MM.1S (cell line): ENCODE data around the gene SMYD5.

ENCODE experiments used
- DNase-seq: peaks from one replicate; pipeline ENCODE4 v3.0.0-alpha.2; 2015
- H2AFZ ChIP-seq: fragments of 300-600 bp; sonication (generic); 2 replicates; pipeline ENCODE4 v1.6.0; 2016; ENCODE audit warnings: antibody characterized with exemption, low read length
- H3F3A ChIP-seq: fragments of 300-600 bp; sonication (generic); 2 replicates; pipeline ENCODE4 v1.6.1; 2016; ENCODE audit warnings: mild to moderate bottlenecking, antibody characterized with exemption, low read length, moderate library complexity, mixed read lengths; ENCODE audit not compliant: insufficient read depth
- H3K27ac ChIP-seq: fragments of 300-600 bp; sonication (generic); 2 replicates; pipeline ENCODE4 v1.5.1; 2016; ENCODE audit warnings: mild to moderate bottlenecking, low read length
- H3K27me3 ChIP-seq: fragments of 300-600 bp; sonication (generic); replicated peaks from 2 replicates; pipeline ENCODE4 v1.6.0; 2016; ENCODE audit warnings: low read length; ENCODE audit not compliant: insufficient read depth
- H3K36me3 ChIP-seq: fragments of 300-600 bp; sonication (generic); replicated peaks from 2 replicates; pipeline ENCODE4 v1.6.1; 2016; ENCODE audit warnings: mild to moderate bottlenecking, low read length, mixed read lengths; ENCODE audit not compliant: insufficient read depth
- H3K4me1 ChIP-seq: fragments of 300-600 bp; sonication (generic); 2 replicates; pipeline ENCODE4 v1.6.1; 2016; ENCODE audit warnings: low read length, mixed read lengths
- H3K4me2 ChIP-seq: fragments of 300-600 bp; sonication (generic); 2 replicates; pipeline ENCODE4 v1.6.0; 2016; ENCODE audit warnings: low read depth, low read length
- H3K4me3 ChIP-seq: fragments of 300-600 bp; sonication (generic); 2 replicates; pipeline ENCODE4 v1.5.1; 2016; ENCODE audit warnings: low read length, mixed read lengths
- H3K79me2 ChIP-seq: fragments of 300-600 bp; sonication (generic); 2 replicates; pipeline ENCODE4 v1.6.1; 2016; ENCODE audit warnings: mixed run types, low read length, mixed read lengths
- H3K9ac ChIP-seq: fragments of 300-600 bp; sonication (generic); 2 replicates; pipeline ENCODE4 v1.6.1; 2016; ENCODE audit warnings: low read length, mixed read lengths
- H3K9me2 ChIP-seq: fragments of 300-600 bp; sonication (generic); replicated peaks from 2 replicates; pipeline ENCODE4 v1.6.1; 2016; ENCODE audit warnings: mild to moderate bottlenecking, low read length, mixed read lengths; ENCODE audit not compliant: insufficient read depth
- H3K9me3 ChIP-seq: fragments of 300-600 bp; sonication (generic); replicated peaks from 2 replicates; pipeline ENCODE4 v1.6.1; 2016; ENCODE audit warnings: mild to moderate bottlenecking, low read length, mixed read lengths; ENCODE audit not compliant: insufficient read depth
- H4K20me1 ChIP-seq: fragments of 300-600 bp; sonication (generic); 2 replicates; pipeline ENCODE4 v1.6.1; 2016; ENCODE audit warnings: mild to moderate bottlenecking, low read length, moderate library complexity, mixed read lengths; ENCODE audit not compliant: insufficient read depth
- EZH2 ChIP-seq: fragments of 300-600 bp; sonication (generic); optimal IDR thresholded peaks from 2 replicates; pipeline ENCODE3; 2017; ENCODE audit warnings: low read depth, mild to moderate bottlenecking, antibody characterized with exemption, low read length, mixed read lengths
- EZH2phosphoT487 ChIP-seq: fragments of 300-600 bp; sonication (generic); IDR thresholded peaks from 2 replicates; pipeline ENCODE4 v1.6.1; 2018; ENCODE audit warnings: antibody characterized with exemption, low read length
- TF ChIP-seq, protein P1 (sequence below): fragments of 300-600 bp; sonication (generic); IDR thresholded peaks from 2 replicates; pipeline ENCODE4 v1.5.1; 2016; ENCODE audit warnings: antibody characterized with exemption, low read length, mixed read lengths

The SMYD5 gene

DNA sequence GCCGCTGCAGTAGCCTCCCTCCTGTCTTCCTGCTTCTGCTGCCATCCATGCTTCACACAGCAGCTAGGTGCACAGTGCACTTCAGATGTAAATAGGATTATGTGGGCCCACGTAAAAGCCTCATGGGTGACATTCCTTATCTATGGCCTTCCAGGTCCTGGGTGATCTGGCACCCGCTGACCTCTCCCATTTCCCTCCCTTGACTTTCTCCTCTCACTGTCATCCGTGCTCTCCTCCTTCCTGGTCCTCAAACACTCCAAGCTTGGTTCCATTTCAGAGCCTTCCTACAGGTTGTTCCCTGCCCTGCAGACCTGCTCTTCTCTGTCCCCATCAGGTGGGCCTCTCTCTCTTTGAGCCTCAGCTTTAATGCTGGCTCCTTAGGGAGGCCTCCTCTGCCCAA is 4.0 kb upstream of the SMYD5 start:
- Histone ChIP-seq H3K9me3 (no peaks in the 10 kb centered on the region), H3F3A (0 out of 2 replicates have a peak, but pooled peaks cover 4% of the 10 kb centered on the region), H2AFZ (no peak overlapping the region), H3K4me1 (peaks cover 3% of the 10 kb centered on the region; the same call in 1 of the 2 replicates), H4K20me1 (no peaks in the 10 kb centered on the region), H3K36me3 (no peaks in the 10 kb centered on the region), H3K4me2 (no peak overlapping the region), H3K27ac (no peak overlapping the region), H3K9me2 (no peaks in the 10 kb centered on the region), H3K27me3 (peaks cover 2% of the 10 kb centered on the region; the same call in 1 of the 2 replicates), H3K4me3 (no peak overlapping the region), H3K79me2 (peaks cover 9% of the 10 kb centered on the region), H3K9ac (no peak overlapping the region)
- no peak for TF ChIP-seq EZH2phosphoT487
- no peak for TF ChIP-seq EZH2
- TF ChIP-seq, protein P1, sequence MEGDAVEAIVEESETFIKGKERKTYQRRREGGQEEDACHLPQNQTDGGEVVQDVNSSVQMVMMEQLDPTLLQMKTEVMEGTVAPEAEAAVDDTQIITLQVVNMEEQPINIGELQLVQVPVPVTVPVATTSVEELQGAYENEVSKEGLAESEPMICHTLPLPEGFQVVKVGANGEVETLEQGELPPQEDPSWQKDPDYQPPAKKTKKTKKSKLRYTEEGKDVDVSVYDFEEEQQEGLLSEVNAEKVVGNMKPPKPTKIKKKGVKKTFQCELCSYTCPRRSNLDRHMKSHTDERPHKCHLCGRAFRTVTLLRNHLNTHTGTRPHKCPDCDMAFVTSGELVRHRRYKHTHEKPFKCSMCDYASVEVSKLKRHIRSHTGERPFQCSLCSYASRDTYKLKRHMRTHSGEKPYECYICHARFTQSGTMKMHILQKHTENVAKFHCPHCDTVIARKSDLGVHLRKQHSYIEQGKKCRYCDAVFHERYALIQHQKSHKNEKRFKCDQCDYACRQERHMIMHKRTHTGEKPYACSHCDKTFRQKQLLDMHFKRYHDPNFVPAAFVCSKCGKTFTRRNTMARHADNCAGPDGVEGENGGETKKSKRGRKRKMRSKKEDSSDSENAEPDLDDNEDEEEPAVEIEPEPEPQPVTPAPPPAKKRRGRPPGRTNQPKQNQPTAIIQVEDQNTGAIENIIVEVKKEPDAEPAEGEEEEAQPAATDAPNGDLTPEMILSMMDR, result no peak
- no peak for DNase-seq

DNA sequence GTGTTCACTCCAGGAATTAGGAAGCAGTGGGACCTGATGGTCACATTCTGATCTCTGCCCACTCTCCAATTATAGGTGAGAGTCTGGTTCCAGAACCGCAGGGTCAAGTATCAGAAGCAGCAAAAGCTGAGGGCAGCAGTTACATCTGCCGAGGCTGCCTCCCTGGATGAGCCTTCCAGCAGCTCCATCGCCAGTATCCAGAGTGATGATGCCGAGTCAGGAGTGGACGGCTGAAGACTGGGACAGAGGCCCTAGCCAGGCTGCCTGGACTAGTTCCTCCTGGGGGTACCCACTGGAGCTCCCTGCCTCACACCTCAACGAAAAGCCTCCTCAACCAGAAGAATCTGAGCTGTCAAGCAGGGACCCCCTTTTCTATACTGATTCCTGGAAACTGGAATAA is 3.3 kb upstream of the SMYD5 start:
- H3K4me2 ChIP-seq, result no peak overlapping the region
- H3K9ac ChIP-seq, result no peak overlapping the region
- H3K4me1 ChIP-seq, result peaks cover 7% of the 10 kb centered on the region; the same call in 1 of the 2 replicates

DNA sequence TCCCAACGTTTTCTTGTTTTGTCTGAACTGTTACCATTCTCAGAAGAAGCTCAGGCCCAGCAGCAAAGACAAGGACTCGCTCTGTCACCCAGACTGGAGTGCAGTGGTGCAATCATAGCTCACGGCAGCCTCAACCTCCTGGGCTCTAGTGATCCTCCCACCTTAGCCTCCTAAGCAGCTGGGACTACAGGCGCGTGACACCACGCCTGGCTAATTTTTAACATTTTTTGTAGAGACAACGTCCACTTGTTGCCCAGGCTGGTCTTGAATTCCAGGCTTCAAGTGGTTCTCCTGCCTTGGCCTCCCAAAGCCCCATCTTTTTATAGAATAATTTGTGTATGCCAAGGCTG is 2.0 kb upstream of the SMYD5 start:
- Histone ChIP-seq H3K27me3 (no peaks in the 10 kb centered on the region), H3K79me2 (peaks cover 22% of the 10 kb centered on the region), H3K9me2 (no peaks in the 10 kb centered on the region), H3K27ac (no peak overlapping the region), H3K4me3 (no peak overlapping the region), H3K9me3 (no peaks in the 10 kb centered on the region), H3K4me1 (peaks cover 7% of the 10 kb centered on the region; the same call in 1 of the 2 replicates), H3K4me2 (no peak overlapping the region), H2AFZ (no peak overlapping the region), H3K36me3 (no peaks in the 10 kb centered on the region), H3K9ac (no peak overlapping the region), H3F3A (0 out of 2 replicates have a peak, but pooled peaks cover 4% of the 10 kb centered on the region), H4K20me1 (no peaks in the 10 kb centered on the region)
- no peak for TF ChIP-seq EZH2phosphoT487
- no peak for TF ChIP-seq EZH2
- TF ChIP-seq, protein P1, result no peak
- no peak for DNase-seq

More for the DNA sequence above, 3.3 kb upstream of the SMYD5 start:
- TF ChIP-seq EZH2, result no peak
- TF ChIP-seq EZH2phosphoT487, result no peak
- TF ChIP-seq, protein P1, result no peak
- Histone ChIP-seq H3K4me3 (no peak overlapping the region), H3K27ac (no peak overlapping the region), H3F3A (0 out of 2 replicates have a peak, but pooled peaks cover 4% of the 10 kb centered on the region), H2AFZ (no peak overlapping the region), H3K79me2 (peaks cover 16% of the 10 kb centered on the region), H4K20me1 (no peaks in the 10 kb centered on the region), H3K9me3 (no peaks in the 10 kb centered on the region), H3K27me3 (0 out of 2 replicates have a peak, but pooled peaks cover 2% of the 10 kb centered on the region), H3K9me2 (no peaks in the 10 kb centered on the region), H3K36me3 (no peaks in the 10 kb centered on the region)
- DNase-seq, result no peak
